Common myeloid progenitor, CD34-positive (primary cell): ENCODE measurements around the gene ABHD16B.
A peak's percentile ranks its signal among the peaks of the same experiment; 100 is the strongest.

Experiments
- CTCF ChIA-PET: fragments of 350-600 bp; sonication (Branson Sonifier 250); formaldehyde crosslinking; loops from one replicate; lab custom pipeline; 2021; ENCODE audit warnings: antibody characterized with exemption; lab: Charles Lee
- POLR2A ChIA-PET: fragments of 350-600 bp; sonication (Branson Sonifier 250); formaldehyde crosslinking; loops from one replicate; lab custom pipeline; 2021; ENCODE audit warnings: antibody characterized with exemption; lab: Charles Lee
- DNase-seq, 3 donors: peaks; one replicate each; pipeline versions ENCODE4 v3.0.0 to v3.0.0-alpha.2; 2013
- H3K27ac ChIP-seq, 2 experiments: 1 replicate in 1 of 2; 2 replicates in 1 of 2; pipeline ENCODE4 v1.7.0; 2013; ENCODE audit warnings: inconsistent platforms in 2 of 2, low read length in 2 of 2, mild to moderate bottlenecking in 2 of 2, low read depth in 1 of 2, moderate library complexity in 1 of 2; ENCODE audit not compliant: severe bottlenecking in 2 of 2, insufficient read depth in 1 of 2, poor library complexity in 1 of 2
- H3K27me3 ChIP-seq, 5 experiments: replicated peaks in 2 of 5; 1 replicate in 3 of 5; 2 replicates in 2 of 5; pipeline versions ENCODE4 v1.6.1 to v1.7.0; 2013; ENCODE audit warnings: low read length in 4 of 5, mild to moderate bottlenecking in 2 of 5, moderate library complexity in 2 of 5, inconsistent platforms in 1 of 5; ENCODE audit not compliant: insufficient read depth in 5 of 5, control insufficient read depth in 4 of 5
- H3K36me3 ChIP-seq, 4 experiments: 1 replicate in 2 of 4; 2 replicates in 2 of 4; pipeline versions ENCODE4 v1.6.1 to v1.7.0; 2013; ENCODE audit warnings: low read length in 3 of 4, control low read depth in 1 of 4, mild to moderate bottlenecking in 1 of 4; ENCODE audit not compliant: control insufficient read depth in 4 of 4, insufficient read depth in 4 of 4
- H3K4me1 ChIP-seq, 4 experiments: 1 replicate in 3 of 4; 2 replicates in 1 of 4; pipeline versions ENCODE4 v1.6.1 to v1.7.1; 2013; ENCODE audit warnings: low read length in 3 of 4, mild to moderate bottlenecking in 3 of 4, control low read depth in 1 of 4, inconsistent platforms in 1 of 4, moderate library complexity in 1 of 4; ENCODE audit not compliant: control insufficient read depth in 4 of 4, insufficient read depth in 4 of 4; ENCODE audit errors: control extremely low read depth in 1 of 4
- H3K4me3 ChIP-seq, 7 experiments: 1 replicate in 4 of 7; 2 replicates in 3 of 7; pipeline versions ENCODE4 v1.5.1 to v1.7.0; 2013; ENCODE audit warnings: mild to moderate bottlenecking in 7 of 7, low read length in 6 of 7, moderate library complexity in 6 of 7, inconsistent platforms in 2 of 7, low read depth in 2 of 7, control low read depth in 1 of 7; ENCODE audit not compliant: insufficient read depth in 4 of 7, control insufficient read depth in 1 of 7; ENCODE audit errors: extremely low read depth in 1 of 7
- H3K9me3 ChIP-seq, 5 experiments: 1 replicate in 4 of 5; 2 replicates in 1 of 5; pipeline versions ENCODE4 v1.6.1 to v1.7.1; 2013; ENCODE audit warnings: low read length in 4 of 5, mild to moderate bottlenecking in 2 of 5, inconsistent platforms in 1 of 5, low read depth in 1 of 5, moderate library complexity in 1 of 5; ENCODE audit not compliant: control insufficient read depth in 4 of 5, insufficient read depth in 2 of 5; ENCODE audit errors: control extremely low read depth in 1 of 5
- WGBS: methylation state at CpG from one replicate; pipeline ENCODE4 v1.1.5; 2013; ENCODE audit not compliant: insufficient coverage; 5-methylcytosine and 5-hydroxymethylcytosine counted together

ABHD16B gene

GRCh38 chr20:63890616-63891015, 29.3 kb downstream of the ABHD16B start:
- no peak overlapping the region for H3K27ac ChIP-seq
- H3K27me3 ChIP-seq: no peaks in the 10 kb centered on the region
- no peaks in the 10 kb centered on the region for H3K9me3 ChIP-seq
- ChIA-PET POLR2A (no interaction called here), CTCF (interaction anchor here (1.1 to 1.2 kb wide), 2 partner anchors 15 to 26 kb away, joined by 3 to 4 read pairs; partner anchors contain the start of gene TPD52L2)
- peaks cover 0 to 10% (median 7%) of the 10 kb centered on the region in 4 experiments for H3K4me1 ChIP-seq
- H3K4me3 ChIP-seq: no peak overlapping the region
- peaks cover 9 to 56% (median 47%) of the 10 kb centered on the region in 4 experiments for H3K36me3 ChIP-seq
- WGBS: 97% methylated on average over 7 of the region's 7 CpGs
- DNase-seq: no peak

- ChIA-PET CTCF (interaction anchor here (1.2 to 1.8 kb wide), 3 partner anchors 16 to 82 kb away, joined by 3 to 4 read pairs (median 3); no protein-coding TSS in a partner anchor), POLR2A (no interaction called here)
- WGBS: 96% methylated on average over 29 of the region's 29 CpGs
- Histone ChIP-seq H3K27me3 (no peaks in the 10 kb centered on the region), H3K4me3 (no peak overlapping the region), H3K36me3 (peaks cover 9 to 51% (median 42%) of the 10 kb centered on the region in 4 experiments), H3K27ac (no peak overlapping the region), H3K9me3 (no peaks in the 10 kb centered on the region), H3K4me1 (peaks cover 4 to 15% (median 11%) of the 10 kb centered on the region in 4 experiments)
- DNase-seq: no peak
Observed at GRCh38 chr20:63891061-63892002, 30.0 kb downstream of the ABHD16B start.

GRCh38 chr20:63892402-63892801, 31.1 kb downstream of the ABHD16B start:
- no peak overlapping the region for H3K4me3 ChIP-seq
- H3K36me3 ChIP-seq: peaks cover 7 to 44% (median 39%) of the 10 kb centered on the region in 4 experiments
- DNase-seq: no peak
- WGBS: 97% methylated on average over 7 of the region's 7 CpGs
- peaks cover 10 to 24% (median 20%) of the 10 kb centered on the region in 4 experiments for H3K4me1 ChIP-seq
- ChIA-PET CTCF (interaction anchor here (1.2 to 1.8 kb wide), 2 partner anchors 63 to 81 kb away, joined by 3 to 4 read pairs; no protein-coding TSS in a partner anchor), POLR2A (no interaction called here)
- no peaks in the 10 kb centered on the region for H3K9me3 ChIP-seq
- H3K27me3 ChIP-seq: no peaks in the 10 kb centered on the region
- H3K27ac ChIP-seq: no peak overlapping the region

- H3K36me3 ChIP-seq: peaks cover 3 to 41% (median 29%) of the 10 kb centered on the region in 4 experiments
- WGBS: 47% methylated on average over 6 of the region's 6 CpGs
- H3K27me3 ChIP-seq: no peaks in the 10 kb centered on the region
- CTCF ChIA-PET: interaction anchor here (0.9 to 1.7 kb wide), 2 partner anchors 12 to 29 kb away, joined by 3 to 5 read pairs; partner anchors contain the start of gene TPD52L2
- H3K4me1 ChIP-seq: peaks cover 13 to 38% (median 23%) of the 10 kb centered on the region in 4 experiments
- no peaks in the 10 kb centered on the region for H3K9me3 ChIP-seq
- POLR2A ChIA-PET: no interaction called here
- no peak for DNase-seq
- peak overlapping the region in 6 of 7 experiments; percentile 64 to 85 (median 72) for H3K4me3 ChIP-seq
- H3K27ac ChIP-seq: no peak overlapping the region
Observed at GRCh38 chr20:63893999-63894357, 32.7 kb downstream of the ABHD16B start.

GRCh38 chr20:63894358-63895201, 33.3 kb downstream of the ABHD16B start, which contains the start of gene DNAJC5:
Gene DNAJC5, plus strand, starts transcription at chr20:63895126. Its CDS starts 33,220 bp downstream, at chr20:63928346.
- Histone ChIP-seq H3K27me3 (no peaks in the 10 kb centered on the region), H3K36me3 (peaks cover 3 to 35% (median 23%) of the 10 kb centered on the region in 4 experiments), H3K4me1 (peaks cover 13 to 40% (median 24%) of the 10 kb centered on the region in 4 experiments), H3K9me3 (no peaks in the 10 kb centered on the region), H3K4me3 (peak within 1 kb of the TSS; percentile 47 to 89 (median 78)), H3K27ac (peak within 1 kb of the TSS; percentile 9 to 80)
- peak; percentile 90 to 94 (median 92) for DNase-seq
- ChIA-PET POLR2A (interaction anchor here (0.8 kb wide), 1 partner anchor 18 kb away, joined by 6 read pairs; no protein-coding TSS in a partner anchor), CTCF (interaction anchor here (0.9 to 2.9 kb wide), 3 partner anchors 12 to 30 kb away, joined by 3 to 7 read pairs (median 5); partner anchors contain the start of gene TPD52L2)
- 2% methylated on average over 80 of the region's 82 CpGs for WGBS

GRCh38 chr20:63895202-63895951, 34.1 kb downstream of the ABHD16B start:
- POLR2A ChIA-PET: interaction anchor here (0.6 to 0.8 kb wide), 2 partner anchors 17 to 432 kb away, joined by 3 to 6 read pairs; no protein-coding TSS in a partner anchor
- Histone ChIP-seq H3K27ac (peak overlapping the region; percentile 9 to 80), H3K36me3 (peaks cover 0 to 27% (median 16%) of the 10 kb centered on the region in 4 experiments), H3K4me1 (peaks cover 13 to 46% (median 26%) of the 10 kb centered on the region in 4 experiments), H3K9me3 (no peaks in the 10 kb centered on the region), H3K27me3 (no peaks in the 10 kb centered on the region), H3K4me3 (peak overlapping the region; percentile 47 to 89 (median 75))
- CTCF ChIA-PET: interaction anchor here (0.6 to 2.9 kb wide), 4 partner anchors 23 to 211 kb away, joined by 3 to 7 read pairs (median 4); partner anchors contain the start of gene TPD52L2
- DNase-seq: no peak
- under 1% methylated on average over 22 of the region's 87 CpGs for WGBS
